T-helper 9 cell (primary cell): ENCODE measurements around the gene PIGU.
A peak's percentile ranks its signal among the peaks of the same experiment; 100 is the strongest.
"Not testable (repeated sequence)": the region's sequence is repeated elsewhere in the genome, so short reads cannot be mapped to it uniquely, and the experiment has no call there.

ENCODE experiments used
- DNase-seq: peaks from one replicate; pipeline ENCODE4 v3.0.0-alpha.2; 2020

Gene PIGU

DNA sequence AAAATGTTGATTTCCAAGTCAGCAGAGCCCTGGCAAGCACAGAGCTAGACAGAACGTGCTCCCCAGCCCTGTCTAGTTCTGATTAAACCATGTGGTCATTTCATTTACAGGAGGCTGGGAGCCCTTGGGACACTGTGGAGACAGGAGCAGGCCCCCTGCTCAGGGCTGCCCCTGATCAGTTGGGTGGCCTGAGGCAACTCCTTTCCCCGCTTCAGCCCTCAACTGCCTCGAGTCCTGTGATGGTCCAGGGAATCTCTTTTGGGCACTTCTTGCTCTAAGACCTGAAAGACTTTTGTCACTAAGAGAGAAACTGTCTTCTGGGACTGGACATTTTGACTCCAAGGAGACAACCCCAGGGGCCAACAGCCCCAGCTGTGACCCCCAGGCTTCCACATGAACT lies 147.2 kb downstream of the PIGU start:
- no peak for DNase-seq

DNA sequence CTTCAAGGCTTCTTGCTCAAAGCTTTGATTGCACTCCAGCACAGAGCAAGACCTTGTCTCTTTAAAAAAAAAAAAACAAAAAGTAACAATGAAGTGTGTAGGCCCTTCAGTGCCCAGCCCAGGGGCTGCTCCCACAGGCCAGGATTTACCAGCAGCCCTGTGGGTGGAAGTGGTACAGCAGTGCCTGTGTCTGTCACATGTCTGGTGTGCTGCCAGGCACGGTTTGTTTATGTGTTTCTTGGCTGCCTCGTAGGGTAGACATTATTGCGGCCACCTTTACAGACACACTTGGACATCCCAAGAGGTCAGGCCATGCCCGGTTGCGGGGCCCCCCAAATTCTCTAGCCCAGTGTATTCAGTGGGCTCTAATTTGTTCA lies 148.0 kb downstream of the PIGU start:
- DNase-seq: no peak

DNA sequence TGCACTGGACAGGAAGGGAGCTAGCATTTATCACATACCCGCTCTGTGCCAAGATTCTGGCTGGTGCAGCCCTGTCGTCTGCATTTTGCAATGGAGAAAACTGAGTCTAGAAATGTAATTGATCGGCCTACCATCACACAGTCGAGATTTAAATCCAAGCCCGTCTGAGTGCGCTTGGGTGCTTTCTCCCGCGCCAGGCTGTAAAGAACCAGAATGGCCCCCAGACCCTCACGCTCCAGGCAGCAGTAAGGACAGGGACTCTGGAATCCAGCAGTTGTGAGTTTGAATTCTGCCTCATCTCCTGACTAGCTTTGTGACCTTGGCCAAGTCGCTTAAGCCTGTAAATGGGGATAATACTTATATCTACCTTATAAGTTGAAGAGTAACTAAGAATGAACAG lies 149.9 kb downstream of the PIGU start:
- no peak for DNase-seq

DNA sequence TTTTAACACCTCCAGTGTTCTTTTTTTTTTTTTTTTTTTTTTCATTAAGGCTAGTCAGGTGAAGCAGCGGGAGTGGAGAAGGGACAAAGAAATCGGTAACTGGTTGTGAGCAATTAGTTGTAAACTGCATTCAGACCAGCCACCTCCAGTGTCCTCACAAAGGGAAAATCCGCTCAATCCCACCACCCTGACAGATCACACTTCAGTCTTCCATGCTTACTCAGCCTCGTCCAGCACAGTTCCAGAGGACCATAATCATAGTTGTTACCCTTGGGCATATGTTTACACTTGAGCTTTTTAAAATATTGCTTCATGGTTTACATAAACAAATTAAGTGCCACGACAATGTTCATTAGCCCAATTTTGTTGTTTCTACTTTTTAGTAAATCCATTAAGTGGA lies 150.4 kb downstream of the PIGU start:
- DNase-seq: no peak

DNA sequence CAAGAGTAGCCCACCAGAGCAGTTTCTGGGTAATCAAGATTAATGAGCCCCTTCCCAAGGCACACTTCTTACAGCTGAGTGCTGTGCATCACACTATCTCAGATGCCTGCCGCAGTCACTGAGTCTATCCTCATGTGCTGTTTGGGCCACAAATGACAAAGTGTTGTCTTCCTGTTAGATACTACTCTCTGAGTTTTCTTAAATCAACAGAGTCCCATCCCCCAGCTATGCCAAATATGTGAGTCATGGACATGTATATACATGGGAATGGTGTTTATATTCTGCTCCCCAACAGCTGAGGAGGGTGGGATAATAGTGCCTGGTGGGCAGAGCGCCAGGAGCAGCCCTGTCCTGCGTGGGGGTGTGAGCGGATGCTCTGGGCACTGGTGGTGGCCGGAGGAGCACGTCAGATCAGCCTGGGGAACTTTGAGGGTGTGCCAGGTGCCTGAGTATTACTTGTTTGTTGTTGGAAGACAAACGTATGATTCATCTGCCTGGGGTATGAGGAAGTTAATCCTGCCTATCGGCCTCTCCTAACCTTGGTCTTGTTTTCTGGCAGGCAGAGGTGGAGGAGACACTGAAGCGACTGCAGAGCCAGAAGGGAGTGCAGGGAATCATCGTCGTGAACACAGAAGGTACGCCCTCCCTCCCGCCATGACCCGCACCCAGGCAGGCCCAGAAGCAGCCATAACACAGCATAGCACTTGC lies 151.0 kb downstream of the PIGU start:
- DNase-seq: no peak

DNA sequence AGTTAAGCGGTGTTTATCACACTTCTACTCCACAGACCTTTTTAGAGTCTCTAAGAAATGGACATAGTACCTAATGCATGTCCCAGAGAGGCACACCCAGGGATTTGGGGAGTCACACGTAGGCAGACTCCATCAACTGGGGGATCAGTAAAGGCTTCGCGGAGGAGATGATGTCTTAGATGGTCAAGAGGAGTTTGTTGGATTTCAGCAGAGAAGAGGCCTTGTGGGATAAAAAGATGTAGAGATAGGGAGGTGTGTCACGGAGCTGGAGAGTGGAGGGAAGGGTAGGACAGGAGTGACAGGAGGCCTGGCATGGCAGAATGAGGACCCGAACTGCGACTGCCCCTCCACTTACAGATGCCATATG lies 151.6 kb downstream of the PIGU start:
- DNase-seq: no peak

DNA sequence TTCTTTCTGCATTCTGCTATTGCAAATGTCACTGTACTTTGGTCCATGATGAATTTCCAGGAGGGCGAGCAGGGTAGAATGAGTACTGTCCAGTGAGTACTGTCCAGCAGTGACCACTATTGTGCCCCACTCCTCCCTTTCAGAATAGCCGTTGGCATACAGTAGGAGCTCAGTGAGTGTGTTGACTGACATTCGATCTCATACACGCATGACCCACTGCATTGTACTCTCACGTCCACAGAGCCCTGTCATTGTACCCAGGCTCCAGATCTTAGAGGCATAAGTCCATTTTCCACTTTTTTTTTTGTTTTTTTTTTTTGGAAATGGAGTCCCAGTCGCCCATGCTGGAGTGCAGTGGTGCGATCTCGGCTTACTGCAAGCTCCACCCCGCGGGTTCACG lies 152.5 kb downstream of the PIGU start:
- DNase-seq: no peak

DNA sequence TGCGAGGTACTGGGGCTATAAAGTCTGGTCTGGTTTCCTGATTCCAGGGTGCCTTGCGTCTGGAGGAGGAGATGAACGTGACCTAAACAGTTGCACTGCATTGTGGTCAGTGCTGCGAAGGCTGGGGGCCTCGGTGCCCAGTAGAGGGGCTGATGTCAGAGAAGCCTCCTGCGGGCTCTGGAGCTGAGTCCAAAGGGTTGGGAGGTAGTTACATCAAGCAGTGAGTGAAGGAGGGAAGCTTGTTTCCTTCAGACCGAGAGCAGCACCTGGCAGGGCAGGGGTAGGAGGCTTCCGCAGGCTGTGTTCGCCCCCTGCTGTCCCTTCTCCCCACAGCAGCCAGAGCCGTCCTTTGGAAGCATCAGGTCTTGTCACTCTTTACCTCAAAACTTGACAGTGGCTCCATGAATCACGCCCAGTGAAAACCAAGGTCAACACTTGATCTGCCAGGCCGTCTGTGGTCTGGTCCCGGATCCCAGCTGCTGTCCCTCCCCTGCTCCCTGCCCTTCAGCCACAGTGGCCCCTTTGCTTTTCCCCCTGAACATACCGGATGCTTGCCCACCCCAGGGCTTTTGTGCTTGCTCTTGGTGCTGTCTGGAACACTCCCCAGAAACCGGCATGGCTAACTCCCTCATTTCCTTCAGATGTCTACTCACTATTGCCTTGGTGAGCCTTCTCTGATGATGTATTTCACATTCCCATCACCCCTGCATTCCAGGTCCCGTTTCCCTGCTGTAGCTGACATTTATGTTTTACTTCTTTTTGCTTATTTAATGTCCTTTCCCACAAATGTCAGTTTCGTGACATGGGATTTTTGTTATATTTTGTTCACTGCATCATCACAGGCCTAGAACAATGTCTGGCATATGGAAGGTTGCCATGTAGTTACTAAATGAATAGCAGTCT lies 153.7 kb downstream of the PIGU start:
- DNase-seq: peak; percentile 21

DNA sequence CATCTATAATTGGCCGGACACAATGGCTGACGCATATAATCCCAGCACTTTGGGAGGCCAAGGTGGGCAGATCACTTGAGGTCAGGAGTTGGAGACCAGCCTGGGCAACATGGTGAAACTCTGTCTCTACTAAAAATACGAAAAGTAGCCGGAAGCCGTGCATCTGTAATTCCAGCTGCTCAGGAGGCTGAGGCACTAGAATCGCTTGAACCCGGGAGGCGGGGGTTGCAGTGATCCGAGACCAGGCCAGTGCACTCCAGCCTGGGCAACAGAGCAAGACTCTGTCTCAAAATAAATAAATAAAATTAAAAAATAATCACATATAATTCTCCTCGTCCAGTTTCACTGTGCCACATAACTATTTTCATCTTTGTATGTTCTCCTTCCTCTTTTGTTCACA lies 157.1 kb downstream of the PIGU start:
- DNase-seq: not testable (repeated sequence)

DNA sequence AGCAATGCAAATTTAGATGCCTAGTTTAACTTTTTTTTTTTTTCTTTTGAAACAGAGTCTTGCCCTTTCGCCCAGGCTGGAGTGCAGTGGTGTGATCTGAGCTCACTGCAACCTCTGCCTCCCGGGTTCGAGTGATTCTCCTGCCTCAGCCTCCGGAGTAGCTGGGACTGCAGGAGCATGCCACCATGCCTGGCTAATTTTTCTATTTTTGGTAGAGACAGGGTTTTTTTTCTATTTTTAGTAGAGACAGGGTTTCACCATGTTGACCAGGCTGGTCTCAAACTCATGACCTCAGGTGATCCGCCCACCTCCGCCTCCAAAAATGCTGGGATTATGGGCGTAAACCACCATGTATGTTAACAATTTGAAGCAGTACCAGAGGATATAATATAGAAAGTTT lies 158.0 kb downstream of the PIGU start:
- DNase-seq: not testable (repeated sequence)

DNA sequence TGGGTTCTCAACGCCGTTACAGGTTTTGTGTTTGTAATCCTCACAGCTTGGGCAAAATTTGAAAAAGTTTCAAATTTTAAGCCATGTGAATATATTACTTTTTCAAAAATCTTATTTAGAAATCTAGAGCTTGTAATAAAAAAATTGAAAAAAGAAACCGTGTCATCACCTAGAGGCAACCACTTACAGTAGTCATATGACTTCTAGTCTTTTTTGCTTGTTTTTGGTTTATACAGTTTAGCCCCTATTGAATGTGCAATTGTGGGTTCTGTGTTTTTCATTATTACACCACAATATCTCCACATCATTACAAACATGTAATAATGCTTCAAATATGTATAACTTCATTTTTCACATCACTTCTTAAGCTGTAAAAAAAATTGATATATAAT lies 159.8 kb downstream of the PIGU start:
- no peak for DNase-seq

DNA sequence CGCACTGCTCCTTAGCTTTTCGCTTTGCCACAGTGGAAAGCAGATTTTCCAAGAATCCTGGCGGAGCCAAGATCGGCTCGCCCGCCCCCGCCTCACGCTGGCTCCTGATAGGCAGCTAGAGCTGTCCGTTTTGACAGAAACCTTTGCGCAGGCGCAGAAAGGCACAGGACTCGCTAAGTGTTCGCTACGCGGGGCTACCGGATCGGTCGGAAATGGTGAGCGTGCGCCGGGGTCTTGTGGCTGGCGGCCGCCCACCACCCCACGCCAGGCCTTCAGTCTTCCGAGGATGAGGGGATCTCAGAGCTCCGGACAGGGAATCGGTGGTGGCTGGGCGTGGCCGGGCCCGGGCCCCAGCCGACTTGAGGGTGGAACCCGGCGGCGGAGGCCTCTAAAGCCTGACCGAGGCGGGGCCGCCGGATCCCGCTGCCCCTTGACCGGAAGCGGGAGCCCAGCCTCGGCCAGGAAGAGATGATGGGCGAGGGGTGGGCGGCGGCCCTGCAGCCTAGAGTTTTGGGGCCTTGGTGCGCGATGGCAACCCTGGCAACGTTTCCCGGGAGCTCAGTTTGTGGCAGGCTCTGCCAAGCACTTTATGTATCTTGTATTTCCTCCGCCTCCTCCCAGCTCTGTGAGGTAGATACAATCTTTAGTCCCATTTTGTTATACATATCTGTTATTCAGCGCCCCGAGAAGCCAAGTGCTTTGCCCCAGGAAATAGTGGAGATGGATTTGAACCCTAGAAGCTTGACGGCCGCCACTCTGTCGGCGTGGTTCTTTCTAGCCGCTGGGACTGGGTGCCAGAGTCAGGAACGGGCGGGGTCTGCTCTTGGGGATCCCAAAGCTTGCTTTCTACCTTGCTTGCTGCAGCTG lies 160.4 kb downstream of the PIGU start, which contains the start of gene DYNLRB1:
DYNLRB1 (plus strand) TSS at position 176 of the 867 bp plus-strand sequence; CDS start at position 213, 37 bp downstream.
- peak; percentile 94 for DNase-seq

DNA sequence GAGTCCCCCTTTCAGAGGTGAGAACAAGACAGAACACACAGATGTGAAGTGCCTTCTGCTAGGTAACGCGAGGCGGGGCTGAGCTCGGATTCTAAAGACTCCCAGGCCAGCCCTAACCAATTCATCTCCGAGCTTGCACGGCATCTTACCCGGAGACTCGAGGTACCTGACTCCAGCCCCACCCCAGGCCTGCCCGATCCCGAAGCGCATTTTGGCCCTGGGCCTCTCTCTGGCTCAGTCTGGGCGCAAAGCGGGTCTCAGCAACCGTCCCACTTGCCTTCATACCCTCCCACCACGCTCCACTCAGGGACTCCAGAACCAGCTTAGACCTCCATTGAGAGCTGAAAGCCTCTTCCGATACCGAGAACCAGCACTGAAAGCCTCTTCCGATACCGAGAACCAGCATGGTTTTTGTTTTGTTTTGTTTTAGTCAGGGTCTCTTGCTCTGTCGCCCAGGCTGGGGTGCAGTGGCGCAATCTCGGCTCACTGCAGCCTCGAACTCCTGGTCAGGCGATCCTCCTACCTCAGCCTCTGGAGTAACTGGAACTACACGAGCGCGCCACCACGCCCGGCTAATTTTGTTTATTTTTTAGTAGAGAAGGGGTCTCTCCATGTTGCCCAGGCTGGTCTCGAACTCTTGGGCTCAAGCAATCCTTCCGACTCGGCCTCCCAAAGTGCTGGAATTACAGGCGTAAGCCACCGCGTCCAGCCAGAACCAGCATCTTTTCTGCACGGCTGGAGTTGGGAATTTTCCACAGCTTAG lies 161.2 kb downstream of the PIGU start:
- peak; percentile 53 for DNase-seq

DNA sequence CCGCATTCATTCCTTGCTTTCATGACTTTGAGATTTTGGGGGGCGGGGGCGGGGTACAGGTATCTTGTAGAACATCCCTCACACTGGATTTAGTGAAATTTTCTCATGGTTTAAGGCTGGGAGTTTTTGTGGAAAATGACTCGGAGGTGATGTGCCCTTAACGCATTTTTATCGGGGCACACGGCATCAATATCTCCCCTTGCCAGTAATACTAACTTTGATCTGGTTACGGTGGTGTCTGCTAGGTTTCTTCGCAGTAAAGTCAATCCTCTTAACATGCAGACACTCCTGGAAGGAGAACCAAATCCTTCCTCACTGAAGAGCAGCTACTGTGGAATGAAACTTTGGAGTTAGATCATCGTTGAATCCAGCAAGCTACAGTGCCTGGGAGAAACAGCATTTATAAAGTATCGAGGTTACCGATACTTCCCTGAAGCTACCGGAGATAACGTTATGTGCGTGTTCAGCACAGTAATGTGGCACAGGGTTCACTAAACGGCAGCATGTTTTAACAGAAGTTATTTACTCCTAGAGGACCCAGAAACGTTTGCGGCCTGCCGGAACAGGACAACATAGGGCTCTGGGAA lies 161.9 kb downstream of the PIGU start:
- DNase-seq: no peak

DNA sequence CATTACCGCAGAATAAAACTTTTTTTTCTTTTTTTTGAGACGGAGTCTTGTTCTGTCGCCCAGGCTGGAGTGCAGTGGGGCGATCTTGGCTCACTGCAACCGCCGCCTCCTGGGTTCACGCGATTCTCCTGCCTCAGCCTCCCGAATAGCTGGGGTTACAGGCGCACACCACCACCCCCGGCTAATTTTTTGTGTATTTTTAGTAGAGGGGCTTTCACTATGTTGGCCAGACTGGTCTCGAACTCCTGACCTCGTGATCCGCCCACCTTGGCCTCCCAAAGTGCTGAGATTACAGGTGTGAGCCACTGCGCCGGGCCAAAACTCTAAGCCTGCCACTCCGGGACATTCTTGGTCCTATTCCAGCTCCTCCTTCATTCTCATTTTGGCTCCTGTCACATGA lies 162.9 kb downstream of the PIGU start:
- DNase-seq: not testable (repeated sequence)

DNA sequence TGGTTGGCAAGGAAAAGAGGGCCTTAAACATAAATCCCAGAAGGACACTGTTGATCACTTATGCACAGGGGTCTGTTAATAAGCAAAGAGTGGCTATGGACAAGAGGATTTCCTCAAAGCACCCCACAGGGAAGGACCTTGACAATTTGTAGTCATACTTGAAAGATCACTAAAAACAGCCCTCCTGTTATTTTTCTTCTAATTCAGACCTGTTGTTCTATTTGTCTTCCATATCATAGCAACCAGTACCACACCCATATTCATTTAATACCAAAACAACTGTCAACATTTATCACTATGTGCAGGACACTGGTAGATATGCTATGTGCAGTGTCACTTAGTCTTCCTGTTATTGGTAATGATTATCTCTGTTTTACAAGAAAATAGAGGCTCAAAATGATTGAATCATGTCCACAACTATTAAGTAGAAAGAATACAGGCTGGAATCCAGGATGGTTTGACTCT lies 163.9 kb downstream of the PIGU start:
- no peak for DNase-seq

DNA sequence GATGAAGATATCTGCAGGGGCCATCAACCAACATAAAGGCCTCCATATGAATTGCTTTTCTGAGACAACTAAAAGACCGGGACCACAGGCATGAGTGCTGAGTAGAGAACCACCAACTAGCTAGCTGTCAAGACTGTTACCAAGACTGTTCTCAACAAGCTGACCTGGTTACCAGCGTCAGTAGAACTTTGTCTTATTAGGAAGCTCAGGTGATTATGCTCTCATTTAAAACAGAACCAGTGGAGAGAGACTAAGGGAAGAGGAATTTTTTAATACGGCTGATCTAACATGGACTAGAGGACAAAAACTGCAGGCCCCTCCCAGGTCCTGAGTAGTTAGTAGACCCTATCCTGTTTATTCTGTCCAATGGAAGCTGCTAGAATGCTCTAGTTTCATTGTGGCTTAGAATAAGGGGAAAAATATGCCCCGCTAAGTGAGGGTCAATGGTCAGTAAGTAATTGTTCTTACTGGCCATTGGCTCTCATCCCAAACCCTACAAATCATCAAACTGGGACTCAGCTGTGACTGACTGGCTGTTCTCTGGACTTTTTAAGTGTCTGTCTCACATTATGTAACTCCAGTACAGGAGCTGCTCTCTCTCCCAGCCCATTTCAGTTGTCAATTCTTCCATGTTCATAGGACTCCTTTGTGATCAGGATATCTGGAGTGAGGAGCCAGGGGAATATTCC lies 164.5 kb downstream of the PIGU start:
- DNase-seq: no peak

DNA sequence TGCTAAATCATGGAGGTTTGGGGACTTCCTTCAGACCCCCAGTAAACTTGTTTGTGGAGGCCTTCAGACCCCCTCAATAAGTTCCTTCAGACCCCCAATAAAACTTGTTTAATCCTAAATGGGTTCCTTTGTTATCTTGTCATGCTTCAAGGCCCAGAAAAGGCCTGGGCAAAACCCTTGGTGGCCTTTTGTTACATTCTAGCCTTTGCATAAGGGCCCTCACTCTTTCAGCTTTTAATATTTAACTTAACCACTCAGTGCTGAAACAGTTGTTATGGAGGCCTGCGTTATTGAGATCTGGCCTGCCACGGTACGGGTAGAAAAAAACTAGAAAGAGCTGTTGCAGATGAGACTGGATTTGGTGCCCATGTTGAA lies 165.0 kb downstream of the PIGU start:
- no peak for DNase-seq

DNA sequence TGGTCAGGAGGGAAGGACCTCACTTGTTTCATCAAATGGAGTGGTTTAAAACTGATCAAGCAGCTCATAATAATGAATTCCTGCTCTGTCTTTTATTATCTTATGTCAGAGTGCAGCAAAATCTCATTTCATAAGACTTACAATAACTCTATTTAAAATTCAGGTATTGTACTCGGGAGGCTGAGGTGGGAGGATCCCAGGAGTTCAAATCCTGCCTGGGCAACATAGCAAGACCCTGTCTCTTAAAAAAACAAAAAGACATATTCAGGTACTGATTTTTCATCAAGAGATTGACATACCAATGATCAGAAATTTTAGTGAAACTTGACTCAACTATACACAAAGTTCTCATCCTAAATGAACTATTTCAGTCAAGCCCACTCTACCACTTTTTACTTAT lies 166.3 kb downstream of the PIGU start:
- no peak for DNase-seq
